Stomach (tissue), 9 donors: ENCODE results near the gene FMN2. TPM values are rescaled to one million over a fixed set of nuclear protein-coding genes. Genes with fewer than 3 reads are reported as not detected.
A peak's percentile ranks its signal among the peaks of the same experiment; 100 is the strongest.

Experiments used
- DNase-seq, 2 donors: peaks; one replicate each; pipeline versions ENCODE4 v3.0.0 to v3.0.0-alpha.2; 2013 to 2019
- H3K27ac ChIP-seq, 5 donors: fragments of 200-600 bp in 4 of 5; sonication (generic) in 4 of 5; one replicate each; pipeline ENCODE4 v1.5.1; 2013 to 2019; ENCODE audit warnings: mild to moderate bottlenecking in 1 of 5, moderate library complexity in 1 of 5
- H3K27me3 ChIP-seq, 3 donors: fragments of 200-600 bp; sonication (generic); one replicate each; pipeline ENCODE4 v1.5.1; 2017 to 2019; ENCODE audit warnings: mixed run types in 1 of 3
- H3K36me3 ChIP-seq, 4 donors: fragments of 200-600 bp; sonication (generic); 1 replicate in 3 of 4; 2 replicates in 1 of 4; pipeline ENCODE4 v1.5.1; 2016 to 2019
- H3K4me1 ChIP-seq, 4 donors: fragments of 200-600 bp; sonication (generic); one replicate each; pipeline ENCODE4 v1.5.1; 2016 to 2019
- H3K4me3 ChIP-seq, 4 donors: fragments of 200-600 bp; sonication (generic) in 3 of 4; one replicate each; pipeline ENCODE4 v1.5.1; 2016 to 2019; ENCODE audit warnings: mild to moderate bottlenecking in 1 of 4
- H3K9me3 ChIP-seq, 4 donors: fragments of 200-600 bp; sonication (generic); one replicate each; pipeline ENCODE4 v1.5.1; 2016 to 2019
- CTCF ChIP-seq, 7 experiments: fragments of 450-650 bp in 4 of 7; fragments of 200-600 bp in 3 of 7; sonication (generic) in 3 of 7; IDR thresholded peaks; one replicate each; pipeline ENCODE4 v1.5.1; 2016 to 2019; ENCODE audit warnings: antibody characterized with exemption in 7 of 7, control low read depth in 2 of 7, mild to moderate bottlenecking in 1 of 7
- EP300 ChIP-seq: sonication (generic); formaldehyde crosslinking; IDR thresholded peaks from one replicate; pipeline ENCODE4 v1.6.1; 2017; ENCODE audit warnings: antibody characterized with exemption
- POLR2A ChIP-seq, 4 donors: fragments of 450-650 bp; IDR thresholded peaks; one replicate each; pipeline ENCODE4 v1.6.1; 2016; ENCODE audit warnings: antibody characterized with exemption in 4 of 4, control low read depth in 2 of 4, mild to moderate bottlenecking in 1 of 4, moderate library complexity in 1 of 4
- POLR2AphosphoS5 ChIP-seq, 3 donors: sonication (generic); formaldehyde crosslinking; IDR thresholded peaks; one replicate each; pipeline ENCODE4 v1.6.1; 2016; ENCODE audit warnings: antibody characterized with exemption in 3 of 3
- WGBS, 5 donors: extraction: QIAGEN DNeasy Blood & Tissue Kit in 3 of 5; methylation state at CpG; one replicate each; pipeline versions ENCODE4 v1.1.5 to v1.1.7; 2013 to 2018; 5-methylcytosine and 5-hydroxymethylcytosine counted together
- intact Hi-C: fragments of 100-400 bp; cut with DNase I; formaldehyde crosslinking; loops from one replicate; pipeline ENCODE4 v1.15.1; 2023; ENCODE audit warnings: low total_unique reads
- polyA plus RNA-seq, 3 donors: library from polyadenylated mRNA; stranded (reverse); fragments of 200-250 nt; gene quantifications; one replicate each; pipeline ENCODE4 v1.2.3, GENCODE V29; 2013
- total RNA-seq, 5 donors: library from RNA; depleted of rRNA; stranded (reverse); fragments of >200 nt; gene quantifications; one replicate each; pipeline versions ENCODE4 v1.1.0 to v1.2.3, GENCODE V29; 2014 to 2016
- donor health status: healthy with polysubstance abuse.
- donor health status: Bipolar disorder and iron deficiency.
- donor health status: healthy.

The FMN2 gene
- total and polyA plus RNA-seq, 8 donors, result 0.61 to 3.3 (median 0.87) TPM; not detected in 2

DNA sequence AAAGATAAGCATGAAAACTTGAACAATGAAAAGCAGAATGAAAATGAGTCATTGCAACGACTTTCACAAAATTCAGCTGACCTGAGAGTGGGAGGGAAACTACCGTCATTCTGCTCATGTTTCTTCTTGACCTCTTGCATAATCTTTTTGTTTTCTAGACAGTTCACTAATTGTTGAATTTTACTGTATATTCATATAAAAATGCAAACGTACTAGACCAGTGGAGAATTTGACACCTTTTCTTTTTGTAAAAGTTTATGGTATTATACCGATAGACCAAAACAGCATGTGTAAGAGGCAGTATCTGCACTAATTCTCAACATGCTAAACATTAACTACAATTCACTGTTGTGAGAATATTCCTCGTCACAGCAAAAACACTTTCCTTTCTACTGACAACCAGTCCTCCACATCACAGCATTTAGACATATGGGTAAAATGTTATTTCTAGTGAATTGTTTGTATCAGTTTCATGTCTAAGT, 382.5 kb downstream of the FMN2 start:
- no peak overlapping the region for H3K4me3 ChIP-seq
- DNase-seq, result peak in 1 of 2 donors; percentile 47
- no peaks in the 10 kb centered on the region for H3K9me3 ChIP-seq

DNA sequence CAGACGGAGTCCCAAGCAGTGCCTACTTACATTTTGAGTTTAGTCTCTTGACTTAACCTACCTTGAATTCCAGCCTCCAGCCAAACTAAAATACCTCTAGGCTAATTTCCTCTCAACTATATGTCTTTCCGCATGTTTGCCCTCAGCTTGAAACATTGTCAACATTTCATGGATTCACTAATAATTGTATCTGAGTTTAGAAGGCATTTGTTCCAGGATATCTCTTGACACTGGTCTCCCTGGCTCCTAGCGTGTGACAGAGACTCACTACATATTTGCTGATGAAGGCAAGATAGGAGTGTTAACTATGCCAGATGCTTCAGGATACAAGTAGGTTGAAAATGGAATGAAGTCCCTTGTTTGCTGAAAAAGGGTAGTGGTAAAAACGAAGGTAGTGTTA, 384.1 kb downstream of the FMN2 start:
- intact Hi-C loops, result no loop called here
- WGBS, 5 donors, result 66 to 77% (median 70%) methylated on average over 4 of the region's 4 CpGs

More for the DNA sequence above, 382.5 kb downstream of the FMN2 start:
- Histone ChIP-seq H3K36me3 (no peaks in the 10 kb centered on the region), H3K4me1 (no peaks in the 10 kb centered on the region), H3K27me3 (no peaks in the 10 kb centered on the region), H3K27ac (no peak overlapping the region)
- intact Hi-C loops, result no loop called here
- 35 to 50% (median 38%) methylated on average over 5 of the region's 5 CpGs for WGBS, 5 donors
- TF ChIP-seq POLR2A (IDR thresholded peaks at IDR 0.05) (no peak), CTCF (IDR thresholded peaks at IDR 0.05) (no peak), POLR2AphosphoS5 (IDR thresholded peaks at IDR 0.05) (no peak), EP300 (no peak)

GRCh38 chr1:240478536-240478935, 386.9 kb downstream of the FMN2 start:
- no peak overlapping the region for H3K27ac ChIP-seq
- H3K27me3 ChIP-seq, result no peaks in the 10 kb centered on the region
- no peaks in the 10 kb centered on the region for H3K36me3 ChIP-seq
- H3K4me1 ChIP-seq, result no peaks in the 10 kb centered on the region
- WGBS, 5 donors, result 79 to 85% (median 83%) methylated on average over 6 of the region's 6 CpGs
- TF ChIP-seq POLR2AphosphoS5 (IDR thresholded peaks at IDR 0.05), result no peak
- TF ChIP-seq CTCF (IDR thresholded peaks at IDR 0.05), result no peak
- no peak for TF ChIP-seq EP300
- H3K4me3 ChIP-seq, result no peak overlapping the region
- DNase-seq, result no peak
- no peaks in the 10 kb centered on the region for H3K9me3 ChIP-seq
- intact Hi-C loops, result no loop called here

More for the DNA sequence above, 384.1 kb downstream of the FMN2 start:
- TF ChIP-seq POLR2A (IDR thresholded peaks at IDR 0.05) (no peak), EP300 (no peak), POLR2AphosphoS5 (IDR thresholded peaks at IDR 0.05) (no peak)
- Histone ChIP-seq H3K4me1 (no peaks in the 10 kb centered on the region), H3K9me3 (no peaks in the 10 kb centered on the region), H3K4me3 (no peak overlapping the region), H3K36me3 (no peaks in the 10 kb centered on the region), H3K27ac (no peak overlapping the region), H3K27me3 (no peaks in the 10 kb centered on the region)
- DNase-seq, result no peak

DNA sequence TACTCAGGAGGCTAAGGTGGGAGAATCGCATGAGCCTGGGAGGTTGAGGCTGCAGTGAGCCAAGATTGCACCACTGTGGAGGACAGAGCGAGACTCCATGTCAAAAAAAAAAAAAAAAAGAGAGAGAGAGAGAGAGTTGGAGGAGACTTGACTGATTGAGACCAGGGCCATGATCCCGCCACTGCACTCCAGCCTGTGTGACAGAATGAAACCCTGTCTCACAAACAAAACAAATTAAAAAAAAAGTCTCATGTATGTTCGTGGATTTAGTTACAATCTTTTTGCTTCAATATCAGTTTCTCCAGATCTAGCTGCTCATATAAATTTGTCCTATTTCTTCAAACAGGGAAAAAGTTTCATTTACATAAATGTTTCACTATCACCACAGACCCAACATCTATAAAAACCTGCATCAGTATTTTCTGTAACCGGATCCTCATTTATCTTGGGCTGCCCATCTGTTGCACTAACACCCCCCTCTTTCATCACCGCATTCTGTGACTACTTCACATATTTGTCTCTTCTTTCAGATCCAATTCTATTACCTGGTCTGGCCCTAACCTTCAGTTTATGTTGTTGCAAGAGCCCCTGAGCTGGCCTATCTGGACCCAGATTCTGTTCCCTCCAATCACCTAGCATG, 393.2 kb downstream of the FMN2 start:
- no peaks in the 10 kb centered on the region for H3K4me1 ChIP-seq
- no peak for DNase-seq
- TF ChIP-seq CTCF (IDR thresholded peaks at IDR 0.05) (no peak), EP300 (no peak), POLR2AphosphoS5 (IDR thresholded peaks at IDR 0.05) (no peak), POLR2A (IDR thresholded peaks at IDR 0.05) (no peak)
- no peak overlapping the region for H3K4me3 ChIP-seq
- H3K9me3 ChIP-seq, result no peaks in the 10 kb centered on the region
- H3K36me3 ChIP-seq, result no peaks in the 10 kb centered on the region
- intact Hi-C loops, result no loop called here
- no peak overlapping the region for H3K27ac ChIP-seq
- 82 to 87% (median 87%) methylated on average over 6 of the region's 6 CpGs for WGBS, 5 donors
- H3K27me3 ChIP-seq, result no peaks in the 10 kb centered on the region

GRCh38 chr1:240486611-240487010, 394.9 kb downstream of the FMN2 start:
- Histone ChIP-seq H3K27me3 (no peaks in the 10 kb centered on the region), H3K4me1 (no peaks in the 10 kb centered on the region), H3K9me3 (no peaks in the 10 kb centered on the region), H3K4me3 (no peak overlapping the region), H3K36me3 (no peaks in the 10 kb centered on the region), H3K27ac (no peak overlapping the region)
- 75 to 85% (median 80%) methylated on average over 6 of the region's 6 CpGs for WGBS, 5 donors
- no peak for DNase-seq
- TF ChIP-seq EP300 (no peak), CTCF (IDR thresholded peaks at IDR 0.05) (no peak), POLR2AphosphoS5 (IDR thresholded peaks at IDR 0.05) (no peak), POLR2A (IDR thresholded peaks at IDR 0.05) (no peak)
- intact Hi-C loops, result no loop called here
